Effector memory CD8-positive, alpha-beta T cell (primary cell): ENCODE measurements around the gene PACRG.

Experiments
- ATAC-seq: fragments of 150-1000 bp; cut with Tn5 transposase; replicated peaks from 2 replicates; pipeline ENCODE4 v1.10.0; 2021; ENCODE audit warnings: mild to moderate bottlenecking, moderate library complexity
- DNase-seq, 3 experiments: peaks; one replicate each; pipeline ENCODE4 v3.0.0; 2021
- H3K27ac Mint-ChIP-seq, 2 donors: one replicate each; pipeline ENCODE4 v1.8.0; 2022; ENCODE audit warnings: mild to moderate bottlenecking in 2 of 2, mixed read lengths in 2 of 2, moderate library complexity in 2 of 2
- H3K27me3 Mint-ChIP-seq, 2 donors: one replicate each; pipeline ENCODE4 v1.8.0; 2022; ENCODE audit warnings: mixed read lengths in 2 of 2
- H3K36me3 Mint-ChIP-seq: one replicate; pipeline ENCODE4 v1.8.0; 2022; ENCODE audit warnings: mild to moderate bottlenecking, moderate library complexity, mixed read lengths; ENCODE audit not compliant: insufficient read depth
- H3K4me1 Mint-ChIP-seq, 2 donors: one replicate each; pipeline ENCODE4 v1.8.0; 2022; ENCODE audit warnings: low read depth in 2 of 2, mixed read lengths in 2 of 2
- H3K4me3 Mint-ChIP-seq, 2 donors: one replicate each; pipeline ENCODE4 v1.8.0; 2022; ENCODE audit warnings: mild to moderate bottlenecking in 2 of 2, mixed read lengths in 2 of 2, moderate library complexity in 2 of 2
- H3K9me3 Mint-ChIP-seq, 2 donors: one replicate each; pipeline ENCODE4 v1.8.0; 2022; ENCODE audit warnings: mixed read lengths in 2 of 2

The PACRG gene

GRCh38 chr6:163254341-163254835 is 526.6 kb downstream of the PACRG start:
- Mint-ChIP-seq H3K36me3 (no peaks in the 10 kb centered on the region), H3K27me3 (peaks cover 2 to 31% of the 10 kb centered on the region in 2 donors), H3K27ac (no peak overlapping the region), H3K4me1 (peaks cover 0 to 3% of the 10 kb centered on the region in 2 donors), H3K4me3 (no peak overlapping the region), H3K9me3 (no peaks in the 10 kb centered on the region)
- DNase-seq = no peak
- ATAC-seq = no peak

- DNase-seq = no peak
- ATAC-seq = no peak
- H3K4me1 Mint-ChIP-seq = peaks cover 3% of the 10 kb centered on the region in 2 donors
- H3K4me3 Mint-ChIP-seq = no peak overlapping the region
- no peak overlapping the region for H3K27ac Mint-ChIP-seq
- no peaks in the 10 kb centered on the region for H3K9me3 Mint-ChIP-seq
- H3K27me3 Mint-ChIP-seq = peaks cover 11 to 40% of the 10 kb centered on the region in 2 donors
- H3K36me3 Mint-ChIP-seq = no peaks in the 10 kb centered on the region
These were observed 527.5 kb downstream of the PACRG start for GRCh38 chr6:163255265-163255664.

- H3K4me1 Mint-ChIP-seq = peaks cover 0 to 3% of the 10 kb centered on the region in 2 donors
- H3K4me3 Mint-ChIP-seq = no peak overlapping the region
- no peaks in the 10 kb centered on the region for H3K9me3 Mint-ChIP-seq
- peaks cover 29 to 34% of the 10 kb centered on the region in 2 donors for H3K27me3 Mint-ChIP-seq
- H3K27ac Mint-ChIP-seq = no peak overlapping the region
- ATAC-seq (no peak), DNase-seq (no peak)
- no peaks in the 10 kb centered on the region for H3K36me3 Mint-ChIP-seq
These were observed 531.9 kb downstream of the PACRG start for GRCh38 chr6:163259689-163260088.

- Mint-ChIP-seq H3K4me3 (no peak overlapping the region), H3K4me1 (peaks cover 0 to 3% of the 10 kb centered on the region in 2 donors), H3K36me3 (no peaks in the 10 kb centered on the region), H3K27ac (no peak overlapping the region), H3K9me3 (no peaks in the 10 kb centered on the region), H3K27me3 (peaks cover 29 to 34% of the 10 kb centered on the region in 2 donors)
- ATAC-seq (no peak), DNase-seq (no peak)
These were observed 532.5 kb downstream of the PACRG start for GRCh38 chr6:163260111-163260895.

GRCh38 chr6:163260911-163261310 is 533.1 kb downstream of the PACRG start:
- H3K36me3 Mint-ChIP-seq = no peaks in the 10 kb centered on the region
- H3K9me3 Mint-ChIP-seq = no peaks in the 10 kb centered on the region
- ATAC-seq (no peak), DNase-seq (no peak)
- no peak overlapping the region for H3K27ac Mint-ChIP-seq
- H3K27me3 Mint-ChIP-seq = peaks cover 29 to 35% of the 10 kb centered on the region in 2 donors
- H3K4me1 Mint-ChIP-seq = peaks cover 0 to 3% of the 10 kb centered on the region in 2 donors
- no peak overlapping the region for H3K4me3 Mint-ChIP-seq

- Mint-ChIP-seq H3K27ac (no peak overlapping the region), H3K4me1 (peaks cover 0 to 3% of the 10 kb centered on the region in 2 donors), H3K27me3 (peaks cover 29 to 39% of the 10 kb centered on the region in 2 donors), H3K36me3 (no peaks in the 10 kb centered on the region), H3K4me3 (no peak overlapping the region), H3K9me3 (no peaks in the 10 kb centered on the region)
- ATAC-seq (no peak), DNase-seq (no peak)
These were observed 533.6 kb downstream of the PACRG start for GRCh38 chr6:163261361-163261760.

GRCh38 chr6:163262080-163262479 is 534.3 kb downstream of the PACRG start:
- DNase-seq = no peak
- H3K27me3 Mint-ChIP-seq = peaks cover 36 to 42% of the 10 kb centered on the region in 2 donors
- no peak overlapping the region for H3K4me3 Mint-ChIP-seq
- H3K36me3 Mint-ChIP-seq = no peaks in the 10 kb centered on the region
- H3K27ac Mint-ChIP-seq = no peak overlapping the region
- no peaks in the 10 kb centered on the region for H3K9me3 Mint-ChIP-seq
- no peak for ATAC-seq
- H3K4me1 Mint-ChIP-seq = peaks cover 0 to 3% of the 10 kb centered on the region in 2 donors

- Mint-ChIP-seq H3K4me3 (no peak overlapping the region), H3K9me3 (no peaks in the 10 kb centered on the region), H3K27ac (no peak overlapping the region), H3K36me3 (no peaks in the 10 kb centered on the region), H3K27me3 (peaks cover 37 to 42% of the 10 kb centered on the region in 2 donors), H3K4me1 (peaks cover 0 to 3% of the 10 kb centered on the region in 2 donors)
- DNase-seq (no peak), ATAC-seq (no peak)
These were observed 535.4 kb downstream of the PACRG start for GRCh38 chr6:163263196-163263595.

GRCh38 chr6:163263998-163264661 is 536.4 kb downstream of the PACRG start:
- H3K9me3 Mint-ChIP-seq = no peaks in the 10 kb centered on the region

GRCh38 chr6:163264662-163265035 is 536.9 kb downstream of the PACRG start:
- Mint-ChIP-seq H3K36me3 (no peaks in the 10 kb centered on the region), H3K4me3 (no peak overlapping the region), H3K4me1 (peaks cover 0 to 3% of the 10 kb centered on the region in 2 donors), H3K27ac (no peak overlapping the region), H3K9me3 (peaks cover 0 to 1% of the 10 kb centered on the region in 2 donors), H3K27me3 (peaks cover 27 to 37% of the 10 kb centered on the region in 2 donors)
- DNase-seq (no peak), ATAC-seq (no peak)

More at GRCh38 chr6:163263998-163264661, 536.4 kb downstream of the PACRG start:
- Mint-ChIP-seq H3K27ac (no peak overlapping the region), H3K4me3 (no peak overlapping the region), H3K27me3 (peaks cover 32 to 42% of the 10 kb centered on the region in 2 donors), H3K4me1 (peaks cover 0 to 3% of the 10 kb centered on the region in 2 donors), H3K36me3 (no peaks in the 10 kb centered on the region)
- DNase-seq (no peak), ATAC-seq (no peak)

- peaks cover 0 to 6% of the 10 kb centered on the region in 2 donors for H3K4me1 Mint-ChIP-seq
- no peak overlapping the region for H3K4me3 Mint-ChIP-seq
- peaks cover 15 to 32% of the 10 kb centered on the region in 2 donors for H3K27me3 Mint-ChIP-seq
- DNase-seq = no peak
- no peak overlapping the region for H3K27ac Mint-ChIP-seq
- H3K36me3 Mint-ChIP-seq = no peaks in the 10 kb centered on the region
- ATAC-seq = no peak
- H3K9me3 Mint-ChIP-seq = no peaks in the 10 kb centered on the region
These were observed 553.9 kb downstream of the PACRG start for GRCh38 chr6:163281634-163282033.

- no peak for DNase-seq
- Mint-ChIP-seq H3K36me3 (no peaks in the 10 kb centered on the region), H3K9me3 (no peaks in the 10 kb centered on the region), H3K4me1 (peaks cover 0 to 6% of the 10 kb centered on the region in 2 donors), H3K4me3 (no peak overlapping the region), H3K27me3 (peaks cover 19 to 32% of the 10 kb centered on the region in 2 donors), H3K27ac (no peak overlapping the region)
- no peak for ATAC-seq
These were observed 554.9 kb downstream of the PACRG start for GRCh38 chr6:163282672-163283071.

- DNase-seq (no peak), ATAC-seq (no peak)
- H3K36me3 Mint-ChIP-seq = no peaks in the 10 kb centered on the region
- H3K4me3 Mint-ChIP-seq = no peak overlapping the region
- H3K9me3 Mint-ChIP-seq = no peaks in the 10 kb centered on the region
- H3K27ac Mint-ChIP-seq = no peak overlapping the region
- H3K27me3 Mint-ChIP-seq = peaks cover 19 to 32% of the 10 kb centered on the region in 2 donors
- peaks cover 0 to 6% of the 10 kb centered on the region in 2 donors for H3K4me1 Mint-ChIP-seq
These were observed 556.4 kb downstream of the PACRG start for GRCh38 chr6:163284151-163284550.

GRCh38 chr6:163285691-163286090 is 557.9 kb downstream of the PACRG start:
- Mint-ChIP-seq H3K4me1 (peaks cover 0 to 5% of the 10 kb centered on the region in 2 donors), H3K9me3 (no peaks in the 10 kb centered on the region), H3K27ac (no peak overlapping the region), H3K4me3 (no peak overlapping the region), H3K36me3 (no peaks in the 10 kb centered on the region), H3K27me3 (peaks cover 10 to 21% of the 10 kb centered on the region in 2 donors)
- no peak for DNase-seq
- no peak for ATAC-seq
